ENCODE data around the gene MRPS27. TPM values are rescaled to one million over a fixed set of nuclear protein-coding genes. Genes with fewer than 3 reads are reported as not detected.

MRPS27 gene
- total RNA-seq, 1 donor from 2014 or later = 88.2 TPM

- no peaks in the 10 kb centered on the region for H3K9me3 Mint-ChIP-seq
- H3K36me3 Mint-ChIP-seq (ENCODE audit: low read depth) = peaks cover 12% of the 10 kb centered on the region
- no peak overlapping the region for H3K27ac Mint-ChIP-seq
- peaks cover 6% of the 10 kb centered on the region for H3K27me3 Mint-ChIP-seq (ENCODE audit: insufficient read depth)
- H3K4me1 Mint-ChIP-seq (ENCODE audit: low read depth) = peaks cover 11% of the 10 kb centered on the region
- no peak overlapping the region for H3K4me3 Mint-ChIP-seq
- DNase-seq (ENCODE audit: low spot score) = no peak
- intact Hi-C loops (cut with micrococcal nuclease) = no loop called here
Observed at GRCh38 chr5:72243706-72244105, 76.3 kb downstream of the MRPS27 start.

DNA sequence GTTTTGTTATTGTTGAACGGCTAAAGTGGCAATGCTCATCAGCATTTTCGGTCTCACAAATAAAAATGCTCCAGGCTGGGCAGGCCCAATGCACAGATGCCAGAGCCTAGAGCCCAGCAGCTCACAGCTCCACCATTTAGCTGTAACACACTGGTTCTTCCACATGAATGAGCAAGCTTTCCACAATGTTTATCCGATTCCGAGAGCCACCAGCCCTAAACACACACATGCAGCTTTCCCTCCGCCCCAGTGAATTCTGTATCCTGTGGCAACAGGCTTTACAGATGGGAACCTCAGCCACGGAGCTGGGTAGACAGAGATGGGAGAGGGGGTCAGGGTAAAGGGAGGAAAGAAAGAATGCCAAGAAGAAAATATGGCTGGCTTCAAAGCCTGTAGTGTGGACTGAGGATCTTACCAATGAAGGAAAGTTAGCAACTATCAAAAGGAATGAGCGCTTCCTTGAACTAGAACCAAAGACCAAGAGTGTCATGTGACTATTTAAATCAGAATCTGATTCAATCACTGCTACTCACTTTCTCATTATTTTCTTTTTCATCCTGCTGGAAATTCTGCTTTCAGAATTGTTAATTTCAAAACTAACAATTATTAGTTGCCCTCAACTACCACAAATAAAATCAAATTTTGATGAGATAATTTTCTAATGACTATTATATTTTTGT, 77.1 kb downstream of the MRPS27 start:
- intact Hi-C loops (cut with micrococcal nuclease) = no loop called here
- H3K9me3 Mint-ChIP-seq = no peaks in the 10 kb centered on the region
- H3K4me1 Mint-ChIP-seq (ENCODE audit: low read depth) = peaks cover 11% of the 10 kb centered on the region
- H3K27me3 Mint-ChIP-seq (ENCODE audit: insufficient read depth) = peaks cover 8% of the 10 kb centered on the region
- peaks cover 12% of the 10 kb centered on the region for H3K36me3 Mint-ChIP-seq (ENCODE audit: low read depth)
- H3K27ac Mint-ChIP-seq = no peak overlapping the region
- H3K4me3 Mint-ChIP-seq = no peak overlapping the region
- no peak for DNase-seq (ENCODE audit: low spot score)

- Mint-ChIP-seq H3K4me3 (no peak overlapping the region), H3K9me3 (no peaks in the 10 kb centered on the region), H3K27me3 (ENCODE audit: insufficient read depth) (peaks cover 8% of the 10 kb centered on the region), H3K36me3 (ENCODE audit: low read depth) (peaks cover 24% of the 10 kb centered on the region), H3K27ac (no peak overlapping the region), H3K4me1 (ENCODE audit: low read depth) (peaks cover 11% of the 10 kb centered on the region)
- intact Hi-C loops (cut with micrococcal nuclease) = no loop called here
- DNase-seq (ENCODE audit: low spot score) = no peak
Observed at GRCh38 chr5:72241346-72242003, 78.6 kb downstream of the MRPS27 start.

DNA sequence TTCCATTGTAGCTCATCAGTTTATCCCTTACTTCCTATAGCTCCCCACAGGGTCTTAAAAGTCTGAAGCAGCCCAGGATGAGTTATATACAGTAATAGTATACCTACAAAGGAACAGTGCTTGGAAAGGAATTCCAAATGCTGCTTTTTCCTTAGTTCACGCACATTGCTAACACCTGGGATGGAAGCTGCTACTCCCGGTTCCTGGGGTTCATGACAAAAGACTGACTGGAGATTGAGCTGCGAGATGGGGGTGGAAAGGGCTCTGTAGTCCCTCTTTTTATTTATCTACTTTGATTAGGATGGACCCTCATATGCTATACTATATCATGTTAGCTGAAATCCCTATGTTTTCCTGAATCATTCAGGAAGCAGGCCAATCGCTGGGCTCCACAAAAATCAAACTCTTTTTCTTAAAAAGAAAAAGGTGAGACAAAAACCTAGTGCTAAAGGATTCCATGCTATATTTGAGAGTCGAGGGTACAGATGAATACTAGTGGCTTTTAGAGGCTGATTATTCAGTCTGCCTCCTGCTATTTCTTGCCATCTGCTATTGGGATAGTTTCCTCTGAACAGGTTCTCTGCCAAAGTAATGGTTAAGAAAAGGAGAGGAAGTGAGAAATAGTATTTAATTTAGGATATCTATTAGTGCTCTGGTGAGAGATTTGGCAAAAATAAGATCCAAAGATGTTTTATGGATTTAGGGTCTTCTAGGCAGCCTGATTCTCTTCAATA, 81.2 kb downstream of the MRPS27 start:
- Mint-ChIP-seq H3K27ac (no peak overlapping the region), H3K4me3 (no peak overlapping the region), H3K36me3 (ENCODE audit: low read depth) (peaks cover 29% of the 10 kb centered on the region), H3K4me1 (ENCODE audit: low read depth) (peaks cover 16% of the 10 kb centered on the region), H3K9me3 (no peaks in the 10 kb centered on the region), H3K27me3 (ENCODE audit: insufficient read depth) (peaks cover 5% of the 10 kb centered on the region)
- intact Hi-C loops (cut with micrococcal nuclease) = no loop called here
- DNase-seq (ENCODE audit: low spot score) = no peak

GRCh38 chr5:72237879-72238278, 82.2 kb downstream of the MRPS27 start:
- no peak overlapping the region for H3K4me3 Mint-ChIP-seq
- peaks cover 8% of the 10 kb centered on the region for H3K27me3 Mint-ChIP-seq (ENCODE audit: insufficient read depth)
- DNase-seq (ENCODE audit: low spot score) = no peak
- H3K9me3 Mint-ChIP-seq = no peaks in the 10 kb centered on the region
- H3K4me1 Mint-ChIP-seq (ENCODE audit: low read depth) = peaks cover 19% of the 10 kb centered on the region
- H3K36me3 Mint-ChIP-seq (ENCODE audit: low read depth) = peaks cover 32% of the 10 kb centered on the region
- intact Hi-C loops (cut with micrococcal nuclease) = no loop called here
- no peak overlapping the region for H3K27ac Mint-ChIP-seq

DNA sequence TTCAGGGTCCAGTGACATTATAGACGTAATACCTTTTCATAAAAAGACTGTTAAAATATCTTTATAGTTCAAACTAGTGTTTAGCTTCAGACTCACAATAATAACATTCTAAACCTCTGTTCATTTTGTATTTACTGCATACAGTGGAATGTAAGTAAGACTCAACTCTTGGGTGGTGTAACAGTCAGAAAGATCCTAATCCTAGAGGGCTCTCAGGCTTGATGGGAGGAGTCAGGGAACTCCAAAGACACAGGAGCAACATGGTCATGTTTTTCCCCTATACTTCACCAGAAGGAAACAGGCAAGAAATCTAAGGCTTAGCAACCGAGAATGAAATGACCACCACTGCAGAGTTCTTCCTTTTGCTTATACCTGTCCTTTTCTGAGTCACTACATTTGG, 82.6 kb downstream of the MRPS27 start:
- Mint-ChIP-seq H3K27ac (no peak overlapping the region), H3K36me3 (ENCODE audit: low read depth) (peaks cover 34% of the 10 kb centered on the region), H3K4me3 (no peak overlapping the region), H3K4me1 (ENCODE audit: low read depth) (peaks cover 24% of the 10 kb centered on the region), H3K9me3 (no peaks in the 10 kb centered on the region), H3K27me3 (ENCODE audit: insufficient read depth) (peaks cover 10% of the 10 kb centered on the region)
- DNase-seq (ENCODE audit: low spot score) = no peak
- intact Hi-C loops (cut with micrococcal nuclease) = no loop called here

DNA sequence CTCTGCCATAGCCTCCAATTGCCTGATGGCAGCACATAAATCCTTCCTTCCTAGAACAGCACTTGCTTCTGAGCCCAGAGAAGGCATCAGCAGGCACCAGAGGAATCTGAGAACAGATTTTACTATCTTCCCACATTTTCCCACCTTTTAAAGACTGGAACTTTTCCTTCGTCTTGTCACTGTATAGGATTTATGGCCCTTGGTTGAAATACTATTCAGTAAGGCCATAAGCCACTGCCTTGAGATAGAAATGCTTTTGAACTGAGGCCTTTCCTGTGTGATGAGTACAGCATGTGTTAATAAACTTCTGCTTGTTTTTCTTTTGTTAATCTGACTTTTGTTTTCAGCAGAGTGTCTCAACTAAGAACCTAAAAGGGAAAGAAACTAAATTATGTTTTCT, 84.3 kb downstream of the MRPS27 start:
- intact Hi-C loops (cut with micrococcal nuclease) = loop anchor here (2.0 kb wide), 1 partner anchor 635 kb away; no protein-coding TSS in a partner anchor

DNA sequence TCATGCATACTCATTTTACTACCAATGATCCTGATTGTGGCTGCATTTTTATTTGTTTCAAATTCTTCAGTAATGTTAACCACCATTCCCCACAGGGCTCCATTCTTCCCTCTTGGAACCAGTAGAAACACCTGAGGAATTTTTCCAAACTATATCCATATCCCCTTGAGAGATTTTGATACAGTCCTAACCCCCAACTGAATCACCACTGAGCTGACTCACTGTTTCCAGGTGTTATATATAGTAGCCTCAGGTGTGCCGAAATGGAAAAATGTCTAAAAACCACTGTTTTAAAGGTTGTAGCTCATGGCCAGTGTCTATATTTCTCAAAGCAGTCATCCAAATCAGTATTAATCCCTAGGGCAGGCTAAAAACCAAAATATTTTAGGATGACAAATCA, 85.2 kb downstream of the MRPS27 start:
- H3K4me1 Mint-ChIP-seq (ENCODE audit: low read depth) = peaks cover 29% of the 10 kb centered on the region
- no peaks in the 10 kb centered on the region for H3K9me3 Mint-ChIP-seq
- H3K36me3 Mint-ChIP-seq (ENCODE audit: low read depth) = peaks cover 41% of the 10 kb centered on the region
- no peak for DNase-seq (ENCODE audit: low spot score)
- peaks cover 17% of the 10 kb centered on the region for H3K27me3 Mint-ChIP-seq (ENCODE audit: insufficient read depth)
- H3K27ac Mint-ChIP-seq = no peak overlapping the region
- intact Hi-C loops (cut with micrococcal nuclease) = loop anchor here (1.0 to 5.0 kb wide), 5 partner anchors 73 to 634 kb away; partner anchors contain the start of genes MRPS27, PTCD2 and TNPO1
- H3K4me3 Mint-ChIP-seq = no peak overlapping the region

More for the DNA sequence above, 84.3 kb downstream of the MRPS27 start:
- Mint-ChIP-seq H3K27me3 (ENCODE audit: insufficient read depth) (peaks cover 12% of the 10 kb centered on the region), H3K36me3 (ENCODE audit: low read depth) (peaks cover 35% of the 10 kb centered on the region), H3K4me3 (no peak overlapping the region), H3K9me3 (no peaks in the 10 kb centered on the region), H3K27ac (no peak overlapping the region), H3K4me1 (ENCODE audit: low read depth) (peaks cover 29% of the 10 kb centered on the region)
- DNase-seq (ENCODE audit: low spot score) = no peak

DNA sequence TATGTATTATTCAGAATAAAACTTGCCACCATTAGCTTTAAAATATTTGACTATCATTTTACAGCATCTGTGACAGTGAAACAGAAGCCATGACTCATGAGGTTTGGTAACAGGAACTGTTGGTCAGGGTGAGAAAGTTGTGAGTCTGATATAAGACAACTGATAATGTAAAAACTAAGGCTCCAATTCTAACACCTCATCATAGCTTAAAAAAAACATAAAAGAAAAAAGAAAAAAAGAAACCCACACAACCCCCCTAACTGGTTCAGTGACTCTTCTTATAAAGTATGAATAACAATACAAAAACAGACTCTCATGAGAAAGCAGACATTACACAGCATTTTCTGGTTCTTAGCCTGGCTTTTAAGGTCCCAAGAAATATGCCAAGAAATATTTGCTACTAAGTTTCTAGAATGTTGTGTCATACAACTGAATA, 85.8 kb downstream of the MRPS27 start:
- peaks cover 29% of the 10 kb centered on the region for H3K4me1 Mint-ChIP-seq (ENCODE audit: low read depth)
- H3K36me3 Mint-ChIP-seq (ENCODE audit: low read depth) = peaks cover 41% of the 10 kb centered on the region
- intact Hi-C loops (cut with micrococcal nuclease) = loop anchor here (1.0 to 5.0 kb wide), 5 partner anchors 74 to 633 kb away; partner anchors contain the start of genes MRPS27, PTCD2 and TNPO1
- H3K27me3 Mint-ChIP-seq (ENCODE audit: insufficient read depth) = peaks cover 15% of the 10 kb centered on the region
- H3K4me3 Mint-ChIP-seq = peak overlapping the region; percentile 32
- DNase-seq (ENCODE audit: low spot score) = peak; percentile 12
- H3K27ac Mint-ChIP-seq = no peak overlapping the region
- H3K9me3 Mint-ChIP-seq = no peaks in the 10 kb centered on the region

DNA sequence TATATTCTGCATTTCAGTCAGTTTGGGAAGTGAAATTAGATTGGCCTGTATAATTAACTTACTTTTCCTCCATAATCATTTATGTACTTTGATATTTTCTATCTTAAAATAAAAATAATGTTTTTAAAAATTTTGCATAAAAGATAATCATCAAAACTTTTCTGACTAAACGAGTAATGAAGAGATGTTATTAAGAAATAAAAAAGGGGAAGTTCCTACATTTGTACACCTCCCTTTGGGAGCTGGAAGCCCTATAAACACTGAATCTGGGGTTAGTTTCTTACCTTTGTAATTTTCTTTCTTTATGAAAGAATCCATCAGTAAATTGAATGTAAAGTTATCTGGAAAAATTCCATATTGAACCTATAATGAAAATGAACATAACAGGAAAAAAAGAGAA, 86.2 kb downstream of the MRPS27 start:
- Mint-ChIP-seq H3K27me3 (ENCODE audit: insufficient read depth) (peaks cover 13% of the 10 kb centered on the region), H3K9me3 (no peaks in the 10 kb centered on the region), H3K4me3 (no peak overlapping the region), H3K4me1 (ENCODE audit: low read depth) (peaks cover 29% of the 10 kb centered on the region), H3K36me3 (ENCODE audit: low read depth) (peaks cover 41% of the 10 kb centered on the region), H3K27ac (no peak overlapping the region)
- no peak for DNase-seq (ENCODE audit: low spot score)
- intact Hi-C loops (cut with micrococcal nuclease) = loop anchor here (1.0 to 5.0 kb wide), 5 partner anchors 74 to 633 kb away; partner anchors contain the start of genes MRPS27, PTCD2 and TNPO1

DNA sequence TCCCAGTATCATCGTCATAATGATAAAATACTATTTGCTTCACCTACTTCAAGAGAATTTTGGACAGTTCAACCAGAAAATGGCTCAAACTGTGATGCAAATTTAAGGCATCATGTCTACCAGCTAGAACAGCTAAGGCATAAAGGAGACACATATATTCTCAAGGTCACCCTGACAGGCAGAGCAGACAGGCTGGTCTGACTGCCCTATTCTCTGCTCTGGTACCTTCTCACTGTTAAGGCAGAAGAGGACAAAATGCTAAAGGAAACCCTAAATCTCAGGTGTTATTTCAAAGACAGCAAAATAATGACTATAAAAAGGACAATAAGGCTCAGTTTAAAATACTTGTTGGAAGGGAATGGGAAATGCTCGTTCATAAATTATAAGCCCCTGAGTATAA, 87.2 kb downstream of the MRPS27 start:
- DNase-seq (ENCODE audit: low spot score) = no peak
- intact Hi-C loops (cut with micrococcal nuclease) = loop anchor here (5.0 kb wide), 1 partner anchor 584 kb away; the partner anchor contains the start of gene TNPO1
- Mint-ChIP-seq H3K4me3 (no peak overlapping the region), H3K9me3 (no peaks in the 10 kb centered on the region), H3K27ac (no peak overlapping the region), H3K36me3 (ENCODE audit: low read depth) (peaks cover 42% of the 10 kb centered on the region), H3K27me3 (ENCODE audit: insufficient read depth) (peaks cover 12% of the 10 kb centered on the region), H3K4me1 (ENCODE audit: low read depth) (peaks cover 29% of the 10 kb centered on the region)

DNA sequence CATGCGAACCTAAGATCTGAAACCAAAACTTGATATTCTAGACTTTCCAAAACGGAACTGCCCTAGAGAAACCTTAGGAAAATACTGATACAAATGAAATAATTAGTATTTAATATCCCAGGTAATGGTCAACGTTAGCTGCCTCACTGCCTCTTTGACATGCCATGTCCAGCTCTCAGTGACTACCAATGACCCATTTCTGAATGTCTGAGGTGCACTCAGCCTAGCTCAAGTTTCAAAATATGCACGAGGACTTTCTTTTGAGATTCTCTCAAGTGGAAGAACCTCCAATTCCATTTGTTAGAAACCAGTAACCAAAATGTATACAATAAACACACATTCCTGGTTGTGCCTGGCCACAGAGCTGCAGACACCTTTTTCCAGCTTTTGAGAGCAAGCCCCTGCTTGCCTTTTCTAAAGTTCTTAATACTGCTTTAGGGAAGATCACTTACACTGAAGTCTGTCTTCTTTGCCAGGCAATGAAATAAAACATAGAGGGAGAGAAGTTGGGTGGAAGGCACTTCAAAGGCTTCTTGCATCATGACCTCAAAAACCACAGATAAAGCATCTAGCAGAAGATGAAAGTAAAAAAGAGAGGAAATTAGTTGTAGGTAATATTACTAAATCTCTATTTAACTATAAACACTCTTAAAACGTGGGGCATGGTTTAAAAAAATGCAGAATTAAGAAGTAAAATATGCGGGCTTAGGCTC, 87.9 kb downstream of the MRPS27 start:
- Mint-ChIP-seq H3K27me3 (ENCODE audit: insufficient read depth) (peaks cover 14% of the 10 kb centered on the region), H3K36me3 (ENCODE audit: low read depth) (peaks cover 41% of the 10 kb centered on the region), H3K4me3 (no peak overlapping the region), H3K27ac (no peak overlapping the region), H3K4me1 (ENCODE audit: low read depth) (peaks cover 29% of the 10 kb centered on the region), H3K9me3 (no peaks in the 10 kb centered on the region)
- DNase-seq (ENCODE audit: low spot score) = no peak
- intact Hi-C loops (cut with micrococcal nuclease) = loop anchor here (5.0 kb wide), 1 partner anchor 585 kb away; the partner anchor contains the start of gene TNPO1

Measured in activated T-helper 1 cell treated with anti-CD3 and anti-CD28 coated beads, Interleukin-12 subunit alpha, Interleukin-12 subunit beta, Interleukin-2, Interleukin-4 antibody, amounts not matched to agents 30 ng/mL and 10 ng/mL and 1 ng/mL, durations not matched to agents 14 hours and 24 hours and 36 hours (primary cell).